ENCODE data around the gene PATJ. TPM values are rescaled to one million over a fixed set of nuclear protein-coding genes. Genes with fewer than 3 reads are reported as not detected.

Gene PATJ
- total RNA-seq, 4 donors from 2014 or later = 47.6 to 105 (median 70.8) TPM

- Histone ChIP-seq H3K36me3 (peaks cover 0 to 66% (median 0%) of the 10 kb centered on the region in 3 donors), H3K27ac (no peak overlapping the region), H3K4me1 (no peaks in the 10 kb centered on the region), H3K4me3 (no peak overlapping the region), H3K9me3 (no peaks in the 10 kb centered on the region), H3K27me3 (no peaks in the 10 kb centered on the region)
- intact Hi-C loops (cut with DNase I) = no loop called here
- DNase-seq = no peak
- WGBS, 2 donors = 89 to 96% methylated on average over 5 of the region's 5 CpGs
- no peak for TF ChIP-seq CTCF (IDR thresholded peaks at IDR 0.05)
- no peak for TF ChIP-seq POLR2A (IDR thresholded peaks at IDR 0.05)
Measured at GRCh38 chr1:61930116-61930645, 187.9 kb downstream of the PATJ start.

GRCh38 chr1:61931587-61932279, 189.5 kb downstream of the PATJ start:
- Histone ChIP-seq H3K4me3 (no peak overlapping the region), H3K36me3 (peaks cover 0 to 79% (median 0%) of the 10 kb centered on the region in 3 donors), H3K27me3 (no peaks in the 10 kb centered on the region), H3K9me3 (no peaks in the 10 kb centered on the region), H3K4me1 (no peaks in the 10 kb centered on the region), H3K27ac (no peak overlapping the region)
- 78 to 92% methylated on average over 3 of the region's 3 CpGs for WGBS, 2 donors
- TF ChIP-seq CTCF (IDR thresholded peaks at IDR 0.05) = no peak
- TF ChIP-seq POLR2A (IDR thresholded peaks at IDR 0.05) = no peak
- intact Hi-C loops (cut with DNase I) = no loop called here
- DNase-seq = no peak

GRCh38 chr1:61935516-61935915, 193.2 kb downstream of the PATJ start:
- WGBS, 2 donors = 85 to 96% methylated on average over 3 of the region's 3 CpGs
- Histone ChIP-seq H3K36me3 (peaks cover 0 to 66% (median 0%) of the 10 kb centered on the region in 3 donors), H3K4me3 (no peak overlapping the region), H3K27ac (no peak overlapping the region), H3K9me3 (no peaks in the 10 kb centered on the region), H3K27me3 (no peaks in the 10 kb centered on the region), H3K4me1 (no peaks in the 10 kb centered on the region)
- no peak for DNase-seq
- TF ChIP-seq POLR2A (IDR thresholded peaks at IDR 0.05) (no peak), CTCF (IDR thresholded peaks at IDR 0.05) (no peak)
- intact Hi-C loops (cut with DNase I) = no loop called here

- Histone ChIP-seq H3K4me3 (no peak overlapping the region), H3K27me3 (no peaks in the 10 kb centered on the region), H3K9me3 (no peaks in the 10 kb centered on the region), H3K27ac (no peak overlapping the region), H3K4me1 (no peaks in the 10 kb centered on the region), H3K36me3 (peaks cover 0 to 72% (median 0%) of the 10 kb centered on the region in 3 donors)
- 65 to 66% methylated on average over 5 of the region's 5 CpGs for WGBS, 2 donors
- DNase-seq = no peak
- no peak for TF ChIP-seq CTCF (IDR thresholded peaks at IDR 0.05)
- intact Hi-C loops (cut with DNase I) = no loop called here
Measured at GRCh38 chr1:61936839-61937238, 194.6 kb downstream of the PATJ start.

- Histone ChIP-seq H3K4me3 (no peak overlapping the region), H3K27ac (no peak overlapping the region), H3K36me3 (peaks cover 0 to 53% (median 0%) of the 10 kb centered on the region in 3 donors), H3K27me3 (no peaks in the 10 kb centered on the region), H3K9me3 (no peaks in the 10 kb centered on the region), H3K4me1 (no peaks in the 10 kb centered on the region)
- TF ChIP-seq CTCF (IDR thresholded peaks at IDR 0.05) (no peak), POLR2A (IDR thresholded peaks at IDR 0.05) (no peak)
- intact Hi-C loops (cut with DNase I) = no loop called here
- no peak for DNase-seq
Measured at GRCh38 chr1:61941794-61942193, 199.5 kb downstream of the PATJ start.

Measured in esophagus squamous epithelium (tissue), 5 donors.